Activated CD4-positive, alpha-beta T cell treated with anti-CD3 and anti-CD28 coated beads, Interleukin-2, amount 10 ng/mL, durations not matched to agents 24 days and 14 days (primary cell): ENCODE measurements around the gene MAB21L4. TPM values are rescaled to one million over a fixed set of nuclear protein-coding genes. Genes with fewer than 3 reads are reported as not detected.

ENCODE experiments used
- DNase-seq: peaks from one replicate; pipeline ENCODE4 v3.0.0; 2022
- H3K27ac Mint-ChIP-seq: one replicate; pipeline ENCODE4 v1.8.0; 2022; ENCODE audit warnings: mild to moderate bottlenecking, mixed read lengths
- H3K27me3 Mint-ChIP-seq: one replicate; pipeline ENCODE4 v1.8.0; 2022; ENCODE audit warnings: mixed read lengths
- H3K36me3 Mint-ChIP-seq: one replicate; pipeline ENCODE4 v1.8.0; 2022; ENCODE audit warnings: low read depth, mild to moderate bottlenecking, mixed read lengths
- H3K4me1 Mint-ChIP-seq: one replicate; pipeline ENCODE4 v1.8.0; 2021; ENCODE audit warnings: mixed read lengths
- H3K4me3 Mint-ChIP-seq: one replicate; pipeline ENCODE4 v1.8.0; 2022; ENCODE audit warnings: mild to moderate bottlenecking, moderate library complexity, mixed read lengths
- H3K9me3 Mint-ChIP-seq: one replicate; pipeline ENCODE4 v1.8.0; 2021; ENCODE audit warnings: mixed read lengths
- intact Hi-C: fragments of 100-400 bp; cut with micrococcal nuclease; formaldehyde crosslinking; loops from one replicate; pipeline ENCODE4 v1.15.1; 2023
- total RNA-seq: library from RNA; stranded (reverse); gene quantifications from 2 replicates; pipeline ENCODE4 v1.2.3, GENCODE V29; 2022

Gene MAB21L4
- total RNA-seq: not detected in 2 replicates

GRCh38 chr2:240895656-240896388 lies at the start of gene MAB21L4:
TSS of gene MAB21L4 (minus strand) at chr2:240896156. CDS start at chr2:240895997, 159 bp downstream.
- H3K27ac Mint-ChIP-seq: no peak within 1 kb of the TSS
- intact Hi-C loops: no loop called here

GRCh38 chr2:240936106-240936505 lies 40.1 kb upstream of the MAB21L4 start:
- H3K27ac Mint-ChIP-seq: no peak overlapping the region
- no peaks in the 10 kb centered on the region for H3K4me1 Mint-ChIP-seq
- peaks cover 5% of the 10 kb centered on the region for H3K9me3 Mint-ChIP-seq
- no peaks in the 10 kb centered on the region for H3K36me3 Mint-ChIP-seq
- H3K4me3 Mint-ChIP-seq: no peak overlapping the region
- intact Hi-C loops: no loop called here
- H3K27me3 Mint-ChIP-seq: peaks cover 20% of the 10 kb centered on the region
- no peak for DNase-seq

More at GRCh38 chr2:240895656-240896388, at the start of gene MAB21L4:
- Mint-ChIP-seq H3K4me1 (peaks cover 2% of the 10 kb centered on the region), H3K4me3 (no peak within 1 kb of the TSS), H3K27me3 (no peaks in the 10 kb centered on the region), H3K36me3 (no peaks in the 10 kb centered on the region), H3K9me3 (no peaks in the 10 kb centered on the region)
- DNase-seq: no peak

GRCh38 chr2:240935103-240935876 lies 39.3 kb upstream of the MAB21L4 start:
- Mint-ChIP-seq H3K27ac (no peak overlapping the region), H3K4me3 (no peak overlapping the region), H3K36me3 (no peaks in the 10 kb centered on the region), H3K4me1 (no peaks in the 10 kb centered on the region), H3K27me3 (peaks cover 12% of the 10 kb centered on the region), H3K9me3 (peaks cover 5% of the 10 kb centered on the region)
- intact Hi-C loops: no loop called here
- DNase-seq: no peak

- Mint-ChIP-seq H3K27me3 (peaks cover 8% of the 10 kb centered on the region), H3K9me3 (peaks cover 5% of the 10 kb centered on the region), H3K36me3 (no peaks in the 10 kb centered on the region), H3K4me3 (no peak overlapping the region), H3K4me1 (no peaks in the 10 kb centered on the region), H3K27ac (no peak overlapping the region)
- no peak for DNase-seq
- intact Hi-C loops: no loop called here
These were observed 38.7 kb upstream of the MAB21L4 start for GRCh38 chr2:240934701-240935102.

GRCh38 chr2:240933966-240934700 lies 38.2 kb upstream of the MAB21L4 start:
- Mint-ChIP-seq H3K4me3 (no peak overlapping the region), H3K27me3 (peaks cover 7% of the 10 kb centered on the region), H3K4me1 (no peaks in the 10 kb centered on the region), H3K36me3 (no peaks in the 10 kb centered on the region), H3K9me3 (peaks cover 5% of the 10 kb centered on the region), H3K27ac (no peak overlapping the region)
- DNase-seq: no peak
- intact Hi-C loops: no loop called here

GRCh38 chr2:240933048-240933965 lies 37.4 kb upstream of the MAB21L4 start:
- Mint-ChIP-seq H3K4me1 (no peaks in the 10 kb centered on the region), H3K36me3 (no peaks in the 10 kb centered on the region), H3K27me3 (peaks cover 5% of the 10 kb centered on the region), H3K4me3 (no peak overlapping the region), H3K27ac (no peak overlapping the region), H3K9me3 (peaks cover 5% of the 10 kb centered on the region)
- intact Hi-C loops: no loop called here
- no peak for DNase-seq

GRCh38 chr2:240932724-240933047 lies 36.7 kb upstream of the MAB21L4 start:
- intact Hi-C loops: no loop called here

GRCh38 chr2:240932001-240932723 lies 36.2 kb upstream of the MAB21L4 start:
- intact Hi-C loops: no loop called here
- H3K27ac Mint-ChIP-seq: no peak overlapping the region
- H3K36me3 Mint-ChIP-seq: no peaks in the 10 kb centered on the region
- H3K4me3 Mint-ChIP-seq: no peak overlapping the region
- peaks cover 1% of the 10 kb centered on the region for H3K4me1 Mint-ChIP-seq
- DNase-seq: no peak
- H3K9me3 Mint-ChIP-seq: no peaks in the 10 kb centered on the region
- no peaks in the 10 kb centered on the region for H3K27me3 Mint-ChIP-seq

More at GRCh38 chr2:240932724-240933047, 36.7 kb upstream of the MAB21L4 start:
- Mint-ChIP-seq H3K4me3 (no peak overlapping the region), H3K36me3 (no peaks in the 10 kb centered on the region), H3K9me3 (peaks cover 3% of the 10 kb centered on the region), H3K27ac (no peak overlapping the region), H3K27me3 (peaks cover 3% of the 10 kb centered on the region), H3K4me1 (no peaks in the 10 kb centered on the region)
- peak; percentile 49 for DNase-seq

GRCh38 chr2:240931319-240931949 lies 35.5 kb upstream of the MAB21L4 start:
- H3K4me3 Mint-ChIP-seq: no peak overlapping the region
- DNase-seq: peak; percentile 45
- no peaks in the 10 kb centered on the region for H3K9me3 Mint-ChIP-seq
- H3K27ac Mint-ChIP-seq: no peak overlapping the region
- no peaks in the 10 kb centered on the region for H3K36me3 Mint-ChIP-seq
- peaks cover 2% of the 10 kb centered on the region for H3K4me1 Mint-ChIP-seq
- intact Hi-C loops: no loop called here
- no peaks in the 10 kb centered on the region for H3K27me3 Mint-ChIP-seq

- Mint-ChIP-seq H3K4me1 (peaks cover 2% of the 10 kb centered on the region), H3K4me3 (no peak overlapping the region), H3K27ac (no peak overlapping the region), H3K27me3 (no peaks in the 10 kb centered on the region), H3K9me3 (no peaks in the 10 kb centered on the region), H3K36me3 (no peaks in the 10 kb centered on the region)
- intact Hi-C loops: no loop called here
- DNase-seq: no peak
These were observed 34.8 kb upstream of the MAB21L4 start for GRCh38 chr2:240930631-240931318.

- no peak for DNase-seq
- Mint-ChIP-seq H3K27ac (no peak overlapping the region), H3K36me3 (no peaks in the 10 kb centered on the region), H3K4me1 (peaks cover 2% of the 10 kb centered on the region), H3K27me3 (no peaks in the 10 kb centered on the region), H3K9me3 (no peaks in the 10 kb centered on the region), H3K4me3 (no peak overlapping the region)
- intact Hi-C loops: no loop called here
These were observed 34.2 kb upstream of the MAB21L4 start for GRCh38 chr2:240930096-240930630.
